Adrenal gland (tissue), 12 donors: ENCODE results near the gene COL19A1. TPM values are rescaled to one million over a fixed set of nuclear protein-coding genes. Genes with fewer than 3 reads are reported as not detected.

Source experiments
- DNase-seq, 7 donors: peaks; one replicate each; pipeline ENCODE4 v3.0.0-alpha.2; 2019 to 2020
- H3K27ac ChIP-seq, 5 donors: fragments of 200-600 bp; sonication (generic) in 4 of 5; 1 replicate in 3 of 5; 2 replicates in 2 of 5; pipeline versions ENCODE4 v1.5.1 to v1.8.0; 2016 to 2020; ENCODE audit warnings: mild to moderate bottlenecking in 1 of 5
- H3K27me3 ChIP-seq: fragments of 200-600 bp; 2 replicates; pipeline ENCODE4 v1.8.0; 2021
- H3K36me3 ChIP-seq, 2 donors: fragments of 200-600 bp; replicated peaks in 1 of 2; 1 replicate in 1 of 2; 2 replicates in 1 of 2; pipeline versions ENCODE4 v1.5.1 to v1.8.0; 2018 to 2022
- H3K4me1 ChIP-seq, 2 donors: fragments of 200-600 bp; replicated peaks in 1 of 2; 1 replicate in 1 of 2; 2 replicates in 1 of 2; pipeline versions ENCODE4 v1.5.1 to v1.8.0; 2018 to 2021
- H3K4me3 ChIP-seq, 4 donors: fragments of 200-600 bp; sonication (generic) in 3 of 4; one replicate each; pipeline ENCODE4 v1.5.1; 2016 to 2018
- H3K9me3 ChIP-seq, 3 donors: fragments of 200-600 bp; sonication (generic) in 1 of 3; replicated peaks in 1 of 3; 1 replicate in 2 of 3; 2 replicates in 1 of 3; pipeline versions ENCODE4 v1.5.1 to v1.8.0; 2016 to 2021
- POLR2A ChIP-seq, 2 donors: fragments of 450-650 bp; IDR thresholded peaks; one replicate each; pipeline ENCODE4 v1.6.1; 2017; ENCODE audit warnings: antibody characterized with exemption in 2 of 2, mild to moderate bottlenecking in 2 of 2, moderate library complexity in 1 of 2
- WGBS, 4 donors: extraction: QIAGEN DNeasy Blood & Tissue Kit in 2 of 4; methylation state at CpG; one replicate each; pipeline versions ENCODE4 v1.1.5 to v1.1.7; 2013 to 2017; 5-methylcytosine and 5-hydroxymethylcytosine counted together
- intact Hi-C, 2 donors: fragments of 100-400 bp; cut with DNase I; formaldehyde crosslinking; loops; one replicate each; pipeline versions ENCODE4 v1.14.1 to v1.15.0; 2022 to 2023
- polyA plus RNA-seq, 3 donors: library from polyadenylated mRNA; stranded (reverse); fragments of 200-250 nt in 2 of 3; fragments of 350-450 nt in 1 of 3; fragmentation: Illumina TruSeq in 1 of 3; extraction: RNeasy Lipid Tissue Mini Kit (QIAGEN cat#74804) in 1 of 3; gene quantifications; one replicate each; pipeline ENCODE4 v1.2.3, GENCODE V29; 2013 to 2014
- total RNA-seq, 9 donors: library from RNA; depleted of rRNA in 4 of 9; stranded (reverse); fragments of >200 nt in 4 of 9; fragments of 120-200 nt in 1 of 9; fragmentation: NEBNext Ultra II Directional in 1 of 9; extraction: Animal tissue kit (Norgen Biotek cat#: 25700) in 1 of 9; gene quantifications; one replicate each; pipeline versions ENCODE4 v1.1.0 to v1.2.4, GENCODE V29; 2013 to 2023
- TF ChIP-seq, protein P1 (sequence below), 6 experiments: fragments of 450-650 bp in 4 of 6; fragments of 200-600 bp in 2 of 6; sonication (generic) in 1 of 6; IDR thresholded peaks; 1 replicate in 5 of 6; 2 replicates in 1 of 6; pipeline versions ENCODE4 v1.5.1 to v1.8.0; 2016 to 2021; ENCODE audit warnings: antibody characterized with exemption in 6 of 6, mild to moderate bottlenecking in 2 of 6, moderate library complexity in 1 of 6
- donor health status: healthy with polysubstance abuse.
- donor health status: Bipolar disorder and iron deficiency.
- donor health status: DM: yes; HTN: yes; CAD: no.
- donor health status: DM: no; HTN: no; CAD: no.
- donor health status: DM: no; HTN: no; CAD: no.
- donor health status: DM: yes; HTN: yes; CAD: no.

The COL19A1 gene
- total and polyA plus RNA-seq, 12 donors, result under 0.01 to 0.32 (median 0.11) TPM; not detected in 5

DNA sequence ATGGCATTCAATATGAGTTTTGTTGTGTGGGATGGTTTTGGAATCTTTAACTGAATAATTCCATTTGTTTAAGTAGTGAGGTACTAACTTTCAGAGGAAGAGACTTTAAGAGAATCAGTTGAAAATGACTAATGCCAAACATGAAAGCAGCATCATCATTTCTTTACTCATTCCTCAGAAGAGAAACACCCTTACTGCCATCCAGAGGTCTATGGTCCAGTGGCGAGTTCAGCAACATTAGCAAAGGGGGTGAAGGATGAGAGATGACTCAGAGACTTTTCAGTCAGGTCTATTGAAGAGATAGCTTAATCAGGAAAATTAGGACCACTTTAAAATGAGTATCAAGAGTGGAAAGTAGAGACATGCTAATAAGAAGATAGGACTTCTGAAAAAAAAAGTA lies 118.8 kb downstream of the COL19A1 start:
- Histone ChIP-seq H3K27me3 (no peaks in the 10 kb centered on the region), H3K4me1 (no peaks in the 10 kb centered on the region), H3K4me3 (no peak overlapping the region), H3K9me3 (no peaks in the 10 kb centered on the region), H3K36me3 (no peaks in the 10 kb centered on the region), H3K27ac (no peak overlapping the region)
- TF ChIP-seq, protein P1, sequence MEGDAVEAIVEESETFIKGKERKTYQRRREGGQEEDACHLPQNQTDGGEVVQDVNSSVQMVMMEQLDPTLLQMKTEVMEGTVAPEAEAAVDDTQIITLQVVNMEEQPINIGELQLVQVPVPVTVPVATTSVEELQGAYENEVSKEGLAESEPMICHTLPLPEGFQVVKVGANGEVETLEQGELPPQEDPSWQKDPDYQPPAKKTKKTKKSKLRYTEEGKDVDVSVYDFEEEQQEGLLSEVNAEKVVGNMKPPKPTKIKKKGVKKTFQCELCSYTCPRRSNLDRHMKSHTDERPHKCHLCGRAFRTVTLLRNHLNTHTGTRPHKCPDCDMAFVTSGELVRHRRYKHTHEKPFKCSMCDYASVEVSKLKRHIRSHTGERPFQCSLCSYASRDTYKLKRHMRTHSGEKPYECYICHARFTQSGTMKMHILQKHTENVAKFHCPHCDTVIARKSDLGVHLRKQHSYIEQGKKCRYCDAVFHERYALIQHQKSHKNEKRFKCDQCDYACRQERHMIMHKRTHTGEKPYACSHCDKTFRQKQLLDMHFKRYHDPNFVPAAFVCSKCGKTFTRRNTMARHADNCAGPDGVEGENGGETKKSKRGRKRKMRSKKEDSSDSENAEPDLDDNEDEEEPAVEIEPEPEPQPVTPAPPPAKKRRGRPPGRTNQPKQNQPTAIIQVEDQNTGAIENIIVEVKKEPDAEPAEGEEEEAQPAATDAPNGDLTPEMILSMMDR (IDR thresholded peaks at IDR 0.05), result no peak
- WGBS, 4 donors, result 76 to 90% (median 80%) methylated on average over 1 of the region's 1 CpG
- intact Hi-C loops, result no loop called here
- no peak for DNase-seq

DNA sequence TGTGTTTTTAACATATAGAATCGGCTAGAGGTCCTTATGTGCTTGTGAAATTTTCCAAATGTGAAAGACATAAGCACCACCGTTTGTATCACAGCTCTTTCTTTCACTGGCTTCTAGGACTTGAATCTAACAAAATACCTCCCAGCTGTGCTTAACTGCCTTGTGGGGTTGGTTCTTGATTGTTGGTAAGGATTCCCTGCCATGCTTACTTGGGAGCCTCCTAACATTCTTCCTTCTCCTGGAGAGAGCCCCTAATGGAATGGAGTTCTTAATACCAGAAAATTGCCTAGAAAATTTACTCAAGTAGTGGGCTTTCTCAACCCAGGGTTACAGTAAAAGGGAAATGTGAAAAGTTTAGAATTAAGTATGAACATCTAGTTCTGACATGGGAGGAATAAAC lies 121.2 kb downstream of the COL19A1 start:
- 58 to 74% (median 72%) methylated on average over 2 of the region's 2 CpGs for WGBS, 4 donors
- H3K27me3 ChIP-seq, result no peaks in the 10 kb centered on the region
- H3K9me3 ChIP-seq, result no peaks in the 10 kb centered on the region
- no peak for DNase-seq
- H3K27ac ChIP-seq, result no peak overlapping the region
- no peak for TF ChIP-seq POLR2A (IDR thresholded peaks at IDR 0.05)
- TF ChIP-seq, protein P1 (IDR thresholded peaks at IDR 0.05), result no peak
- no peaks in the 10 kb centered on the region for H3K36me3 ChIP-seq
- intact Hi-C loops, result no loop called here
- no peaks in the 10 kb centered on the region for H3K4me1 ChIP-seq
- no peak overlapping the region for H3K4me3 ChIP-seq

DNA sequence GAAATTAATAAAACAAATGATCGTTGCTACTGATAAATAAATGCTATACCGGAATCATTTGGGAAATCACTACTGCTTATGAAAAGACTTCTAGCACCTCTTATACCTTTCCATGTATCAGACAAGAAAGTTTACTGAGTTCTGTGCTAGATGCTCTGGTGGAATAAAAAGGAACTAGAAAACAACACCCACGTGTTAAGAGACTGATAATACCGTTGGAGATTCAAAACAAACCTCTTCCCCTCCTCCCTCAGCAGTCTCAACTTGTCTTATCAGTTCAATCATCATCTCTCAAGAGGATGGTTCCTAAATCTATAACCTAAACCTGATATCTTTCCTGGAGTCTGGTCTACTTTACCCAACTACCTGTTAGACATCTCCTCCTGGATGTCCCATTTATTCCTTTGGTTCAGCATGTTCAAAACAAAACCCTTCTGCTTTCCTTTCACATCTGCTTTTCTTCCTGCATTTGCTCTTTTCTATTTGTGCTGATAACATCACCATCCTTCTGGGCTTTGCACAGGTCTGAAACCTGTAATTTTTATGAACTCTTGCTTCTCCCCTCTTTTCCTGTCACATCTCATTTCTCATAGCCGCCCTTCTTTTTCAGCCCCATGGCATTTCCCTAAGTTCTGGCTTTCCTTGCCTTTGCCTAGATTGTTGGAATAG lies 122.2 kb downstream of the COL19A1 start:
- Histone ChIP-seq H3K36me3 (no peaks in the 10 kb centered on the region), H3K4me1 (no peaks in the 10 kb centered on the region), H3K27ac (no peak overlapping the region), H3K4me3 (no peak overlapping the region), H3K27me3 (no peaks in the 10 kb centered on the region), H3K9me3 (no peaks in the 10 kb centered on the region)
- intact Hi-C loops, result no loop called here
- DNase-seq, result no peak
- 59 to 67% (median 62%) methylated on average over 5 of the region's 5 CpGs for WGBS, 4 donors
- TF ChIP-seq, protein P1 (IDR thresholded peaks at IDR 0.05), result no peak

DNA sequence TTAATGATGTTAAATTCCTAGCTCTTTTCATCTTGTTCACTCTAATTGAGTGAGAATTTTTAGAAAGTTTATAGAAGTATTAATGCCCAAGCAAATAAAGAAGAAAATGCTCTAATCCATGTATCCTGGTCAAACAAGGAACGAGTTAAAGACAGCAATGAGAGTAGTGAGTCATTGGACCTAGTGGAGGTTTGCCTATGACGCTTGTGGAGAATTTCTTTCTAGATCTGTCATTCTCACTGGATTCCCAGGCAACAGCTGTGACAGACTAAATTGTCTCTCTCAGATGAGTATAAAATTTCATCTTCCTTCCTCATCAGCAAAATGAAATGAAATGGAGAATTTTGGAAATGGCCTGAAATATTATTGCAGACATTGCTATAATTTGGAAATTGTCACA lies 127.9 kb downstream of the COL19A1 start:
- no peak overlapping the region for H3K27ac ChIP-seq
- no peaks in the 10 kb centered on the region for H3K4me1 ChIP-seq
- no peaks in the 10 kb centered on the region for H3K9me3 ChIP-seq
- no peaks in the 10 kb centered on the region for H3K36me3 ChIP-seq
- no peaks in the 10 kb centered on the region for H3K27me3 ChIP-seq
- TF ChIP-seq, protein P1 (IDR thresholded peaks at IDR 0.05), result no peak
- no peak for TF ChIP-seq POLR2A (IDR thresholded peaks at IDR 0.05)
- DNase-seq, result no peak
- intact Hi-C loops, result no loop called here
- 50 to 67% (median 59%) methylated on average over 2 of the region's 2 CpGs for WGBS, 4 donors
- H3K4me3 ChIP-seq, result no peak overlapping the region
